CD4-positive, alpha-beta T cell (primary cell): ENCODE data around the gene STEAP2. TPM values are rescaled to one million over a fixed set of nuclear protein-coding genes. Genes with fewer than 3 reads are reported as not detected.
"Not testable (repeated sequence)": the region's sequence is repeated elsewhere in the genome, so short reads cannot be mapped to it uniquely, and the experiment has no call there.

Source experiments
- ATAC-seq: fragments of 200-7000 bp; cut with Tn5 transposase; one replicate; pipeline ENCODE4 v1.10.0; 2022; ENCODE audit warnings: mild to moderate bottlenecking; ENCODE audit not compliant: poor library complexity
- CTCF ChIA-PET: fragments of 350-600 bp; sonication (Branson Sonifier 250); formaldehyde crosslinking; loops from one replicate; lab custom pipeline; 2021; ENCODE audit warnings: antibody characterized with exemption, inconsistent platforms; lab: Charles Lee
- POLR2A ChIA-PET: fragments of 350-600 bp; sonication (Branson Sonifier 250); formaldehyde crosslinking; loops from one replicate; lab custom pipeline; 2021; ENCODE audit warnings: antibody characterized with exemption, inconsistent platforms; lab: Charles Lee
- DNase-seq, 14 experiments: peaks; one replicate each; pipeline ENCODE4 v3.0.0-alpha.2; 2013 to 2020; ENCODE audit warnings: mixed read lengths in 2 of 14
- H3K27ac ChIP-seq, 2 donors: one replicate each; pipeline versions ENCODE4 v1.5.1 to v1.7.0; 2013; ENCODE audit warnings: low read length in 2 of 2, low read depth in 1 of 2, mild to moderate bottlenecking in 1 of 2
- H3K27me3 ChIP-seq, 2 experiments: 1 replicate in 1 of 2; 2 replicates in 1 of 2; pipeline versions ENCODE4 v1.6.1 to v1.7.0; 2013; ENCODE audit warnings: low read length in 2 of 2, control low read depth in 1 of 2, mild to moderate bottlenecking in 1 of 2, moderate library complexity in 1 of 2; ENCODE audit not compliant: insufficient read depth in 2 of 2, control insufficient read depth in 1 of 2
- H3K36me3 ChIP-seq: one replicate; pipeline ENCODE4 v1.6.1; 2013; ENCODE audit warnings: low read length, control low read depth; ENCODE audit not compliant: insufficient read depth
- H3K4me1 ChIP-seq: one replicate; pipeline ENCODE4 v1.6.1; 2013; ENCODE audit warnings: low read length, control low read depth; ENCODE audit not compliant: insufficient read depth
- H3K4me3 ChIP-seq: one replicate; pipeline ENCODE4 v1.5.1; 2013; ENCODE audit warnings: mild to moderate bottlenecking, low read length, moderate library complexity
- H3K9me3 ChIP-seq, 2 experiments: 1 replicate in 1 of 2; 2 replicates in 1 of 2; pipeline versions ENCODE4 v1.6.1 to v1.7.0; 2013; ENCODE audit warnings: low read length in 2 of 2, mild to moderate bottlenecking in 2 of 2, control low read depth in 1 of 2, moderate library complexity in 1 of 2; ENCODE audit not compliant: control insufficient read depth in 1 of 2, insufficient read depth in 1 of 2
- H3K27ac Mint-ChIP-seq: one replicate; pipeline ENCODE4 v1.8.0; 2020; ENCODE audit warnings: mixed read lengths
- H3K27me3 Mint-ChIP-seq: one replicate; pipeline ENCODE4 v1.8.0; 2021; ENCODE audit warnings: mixed read lengths
- H3K36me3 Mint-ChIP-seq: one replicate; pipeline ENCODE4 v1.8.0; 2021; ENCODE audit warnings: low read depth, mixed read lengths
- H3K4me1 Mint-ChIP-seq: one replicate; pipeline ENCODE4 v1.8.0; 2021; ENCODE audit warnings: low read depth, mixed read lengths
- H3K4me3 Mint-ChIP-seq: one replicate; pipeline ENCODE4 v1.8.0; 2020; ENCODE audit warnings: mild to moderate bottlenecking, mixed read lengths
- H3K9me3 Mint-ChIP-seq: one replicate; pipeline ENCODE4 v1.8.0; 2020; ENCODE audit warnings: mixed read lengths
- intact Hi-C, 2 experiments: fragments of 100-400 bp; cut with DNase I in 1 of 2; cut with micrococcal nuclease in 1 of 2; formaldehyde crosslinking; loops; one replicate each; pipeline versions ENCODE4 v1.15.1 to v1.9.0; 2023 to 2025; cut with DNase I, micrococcal nuclease
- total RNA-seq, 174 experiments: library from RNA in 2 of 174; stranded (reverse) in 2 of 174; gene quantifications; one replicate each; pipeline ENCODE4 v1.2.3 and lab custom pipeline; 2021 to 2026
- TF ChIP-seq, protein P1 (sequence below): fragments of 200-600 bp; IDR thresholded peaks from one replicate; pipeline ENCODE4 v1.8.0; 2022; ENCODE audit warnings: antibody characterized with exemption, mild to moderate bottlenecking

STEAP2 gene
- total RNA-seq, 2 experiments from 2014 or later: not detected

GRCh38 chr7:90250601-90251303, 39.2 kb downstream of the STEAP2 start:
- H3K27ac Mint-ChIP-seq: no peak overlapping the region
- DNase-seq: no peak
- H3K4me3 Mint-ChIP-seq: no peak overlapping the region
- Histone ChIP-seq H3K4me3 (no peak overlapping the region), H3K36me3 (no peaks in the 10 kb centered on the region), H3K9me3 (no peaks in the 10 kb centered on the region), H3K27me3 (peaks cover 10 to 38% of the 10 kb centered on the region in 2 experiments), H3K4me1 (peaks cover 2% of the 10 kb centered on the region), H3K27ac (no peak overlapping the region)
- CTCF ChIA-PET: no interaction called here
- no peak for ATAC-seq
- intact Hi-C loops: no loop called here
- peaks cover 67% of the 10 kb centered on the region for H3K27me3 Mint-ChIP-seq
- POLR2A ChIA-PET: no interaction called here
- peaks cover 6% of the 10 kb centered on the region for H3K4me1 Mint-ChIP-seq
- H3K9me3 Mint-ChIP-seq: peaks cover 2% of the 10 kb centered on the region
- TF ChIP-seq, protein P1, sequence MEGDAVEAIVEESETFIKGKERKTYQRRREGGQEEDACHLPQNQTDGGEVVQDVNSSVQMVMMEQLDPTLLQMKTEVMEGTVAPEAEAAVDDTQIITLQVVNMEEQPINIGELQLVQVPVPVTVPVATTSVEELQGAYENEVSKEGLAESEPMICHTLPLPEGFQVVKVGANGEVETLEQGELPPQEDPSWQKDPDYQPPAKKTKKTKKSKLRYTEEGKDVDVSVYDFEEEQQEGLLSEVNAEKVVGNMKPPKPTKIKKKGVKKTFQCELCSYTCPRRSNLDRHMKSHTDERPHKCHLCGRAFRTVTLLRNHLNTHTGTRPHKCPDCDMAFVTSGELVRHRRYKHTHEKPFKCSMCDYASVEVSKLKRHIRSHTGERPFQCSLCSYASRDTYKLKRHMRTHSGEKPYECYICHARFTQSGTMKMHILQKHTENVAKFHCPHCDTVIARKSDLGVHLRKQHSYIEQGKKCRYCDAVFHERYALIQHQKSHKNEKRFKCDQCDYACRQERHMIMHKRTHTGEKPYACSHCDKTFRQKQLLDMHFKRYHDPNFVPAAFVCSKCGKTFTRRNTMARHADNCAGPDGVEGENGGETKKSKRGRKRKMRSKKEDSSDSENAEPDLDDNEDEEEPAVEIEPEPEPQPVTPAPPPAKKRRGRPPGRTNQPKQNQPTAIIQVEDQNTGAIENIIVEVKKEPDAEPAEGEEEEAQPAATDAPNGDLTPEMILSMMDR: no peak
- H3K36me3 Mint-ChIP-seq: no peaks in the 10 kb centered on the region

DNA sequence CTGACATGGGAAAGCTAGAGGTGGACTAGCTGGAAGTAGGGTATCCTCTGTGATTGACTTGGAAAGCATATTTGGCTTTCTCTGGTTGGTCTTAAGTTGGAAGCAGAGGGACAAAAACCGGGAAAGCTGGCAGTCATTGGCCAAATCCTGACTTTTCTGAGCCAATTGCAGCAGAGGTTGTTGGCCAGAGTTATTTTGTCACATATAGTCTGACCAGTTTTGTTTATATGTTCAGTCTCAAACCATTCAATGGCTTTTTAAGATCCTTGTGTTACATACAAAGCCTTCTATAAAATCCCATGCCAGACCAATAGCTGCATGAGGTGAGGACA, 39.7 kb downstream of the STEAP2 start:
- Mint-ChIP-seq H3K36me3 (no peaks in the 10 kb centered on the region), H3K27me3 (peaks cover 66% of the 10 kb centered on the region), H3K4me1 (peaks cover 1% of the 10 kb centered on the region), H3K27ac (no peak overlapping the region), H3K4me3 (no peak overlapping the region), H3K9me3 (peaks cover 2% of the 10 kb centered on the region)
- intact Hi-C loops: no loop called here
- H3K4me1 ChIP-seq: no peaks in the 10 kb centered on the region
- DNase-seq (no peak), ATAC-seq (no peak)
- TF ChIP-seq, protein P1: no peak
- CTCF ChIA-PET: no interaction called here
- H3K27me3 ChIP-seq: peaks cover 6 to 33% of the 10 kb centered on the region in 2 experiments
- no peaks in the 10 kb centered on the region for H3K36me3 ChIP-seq
- H3K27ac ChIP-seq: no peak overlapping the region
- POLR2A ChIA-PET: no interaction called here
- H3K4me3 ChIP-seq: no peak overlapping the region
- H3K9me3 ChIP-seq: no peaks in the 10 kb centered on the region

DNA sequence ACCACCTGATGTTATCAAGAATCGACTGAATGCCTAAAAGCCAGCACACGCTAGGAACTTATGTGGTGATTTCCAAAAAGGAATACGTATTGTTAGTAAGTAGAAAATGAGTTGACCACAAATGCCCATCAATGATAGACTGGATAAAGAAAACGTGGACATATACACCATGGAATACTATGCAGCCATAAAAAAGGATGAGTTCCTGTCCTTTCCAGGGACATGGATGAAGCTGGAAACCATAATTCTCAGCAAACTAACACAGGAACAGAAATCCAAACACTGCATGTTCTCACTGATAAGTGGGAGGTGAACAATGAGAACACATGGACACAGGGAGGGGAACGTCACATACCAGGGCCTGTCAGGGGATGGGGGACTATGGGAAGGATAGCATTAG, 44.5 kb downstream of the STEAP2 start:
- POLR2A ChIA-PET, H3K4me1 ChIP-seq, H3K9me3 Mint-ChIP-seq: not testable (repeated sequence)

DNA sequence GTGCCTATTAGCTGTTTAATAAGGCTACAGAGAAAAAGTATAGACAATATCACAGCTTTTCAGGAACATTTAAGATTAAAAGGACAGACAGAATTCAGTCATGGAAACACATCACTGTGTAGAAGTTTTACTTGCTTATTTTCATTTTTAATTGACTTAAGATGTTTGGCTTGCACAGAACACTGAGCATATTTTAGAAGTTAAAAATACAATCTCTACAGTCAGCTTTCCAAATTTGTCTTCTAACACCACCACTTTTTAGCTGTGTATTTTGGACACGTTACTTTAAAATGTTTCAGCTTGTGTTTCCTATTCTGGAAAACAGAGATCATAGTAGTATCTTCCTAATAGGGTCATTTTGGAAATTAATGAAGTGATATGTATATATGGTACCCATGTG, 45.2 kb downstream of the STEAP2 start:
- Mint-ChIP-seq H3K9me3 (peaks cover 2% of the 10 kb centered on the region), H3K4me3 (no peak overlapping the region), H3K36me3 (no peaks in the 10 kb centered on the region), H3K27me3 (peaks cover 62% of the 10 kb centered on the region), H3K4me1 (no peaks in the 10 kb centered on the region), H3K27ac (no peak overlapping the region)
- Histone ChIP-seq H3K27ac (no peak overlapping the region), H3K27me3 (peaks cover 3 to 12% of the 10 kb centered on the region in 2 experiments), H3K36me3 (no peaks in the 10 kb centered on the region), H3K4me3 (no peak overlapping the region), H3K9me3 (no peaks in the 10 kb centered on the region), H3K4me1 (no peaks in the 10 kb centered on the region)
- TF ChIP-seq, protein P1: no peak
- ATAC-seq: no peak
- ChIA-PET POLR2A (no interaction called here), CTCF (no interaction called here)
- no peak for DNase-seq
- intact Hi-C loops: no loop called here

More for the DNA sequence above, 44.5 kb downstream of the STEAP2 start:
- H3K27me3 Mint-ChIP-seq: peaks cover 61% of the 10 kb centered on the region
- H3K4me1 Mint-ChIP-seq, DNase-seq, H3K4me3 Mint-ChIP-seq, H3K27ac Mint-ChIP-seq, H3K27ac ChIP-seq, ATAC-seq, H3K9me3 ChIP-seq, H3K36me3 Mint-ChIP-seq, CTCF ChIA-PET, H3K36me3 ChIP-seq, H3K4me3 ChIP-seq, intact Hi-C loops: not testable (repeated sequence)
- H3K27me3 ChIP-seq: peaks cover 3 to 19% of the 10 kb centered on the region in 2 experiments
